Measurements from ENCODE around the gene AGFG2.

AGFG2 gene

GRCh38 chr7:100582041-100582579 is 43.1 kb downstream of the AGFG2 start:
- Histone ChIP-seq H3K27ac (ENCODE audit: low read length) (no peak overlapping the region), H3K4me1 (ENCODE audit: low read length) (peaks cover 11% of the 10 kb centered on the region; the same call in 1 of the 2 replicates), H2AFZ (ENCODE audit: low read length) (no peak overlapping the region), H3K4me3 (ENCODE audit: low read length) (no peak overlapping the region), H3K79me2 (ENCODE audit: low read length) (peaks cover 38% of the 10 kb centered on the region), H3K36me3 (replicated peaks; ENCODE audit: insufficient read depth, low read length) (no peaks in the 10 kb centered on the region), H3K9me3 (replicated peaks; ENCODE audit: insufficient read depth, low read length) (no peaks in the 10 kb centered on the region), H3K4me2 (ENCODE audit: low read depth, low read length) (no peak overlapping the region), H4K20me1 (ENCODE audit: insufficient read depth, low read length) (no peaks in the 10 kb centered on the region), H3K9me2 (replicated peaks; ENCODE audit: insufficient read depth, low read length) (no peaks in the 10 kb centered on the region), H3K9ac (ENCODE audit: low read length) (no peak overlapping the region), H3F3A (ENCODE audit: insufficient read depth, low read length) (peaks cover 20% of the 10 kb centered on the region; the same call in 1 of the 2 replicates), H3K27me3 (replicated peaks; ENCODE audit: insufficient read depth, low read length) (no peaks in the 10 kb centered on the region)
- no peak for DNase-seq
- TF ChIP-seq EZH2phosphoT487 (IDR thresholded peaks at IDR 0.05; ENCODE audit: low read length) (no peak), EZH2 (optimal IDR thresholded peaks at IDR 0.05; ENCODE audit: low read depth, low read length) (no peak)
- TF ChIP-seq, protein P1, sequence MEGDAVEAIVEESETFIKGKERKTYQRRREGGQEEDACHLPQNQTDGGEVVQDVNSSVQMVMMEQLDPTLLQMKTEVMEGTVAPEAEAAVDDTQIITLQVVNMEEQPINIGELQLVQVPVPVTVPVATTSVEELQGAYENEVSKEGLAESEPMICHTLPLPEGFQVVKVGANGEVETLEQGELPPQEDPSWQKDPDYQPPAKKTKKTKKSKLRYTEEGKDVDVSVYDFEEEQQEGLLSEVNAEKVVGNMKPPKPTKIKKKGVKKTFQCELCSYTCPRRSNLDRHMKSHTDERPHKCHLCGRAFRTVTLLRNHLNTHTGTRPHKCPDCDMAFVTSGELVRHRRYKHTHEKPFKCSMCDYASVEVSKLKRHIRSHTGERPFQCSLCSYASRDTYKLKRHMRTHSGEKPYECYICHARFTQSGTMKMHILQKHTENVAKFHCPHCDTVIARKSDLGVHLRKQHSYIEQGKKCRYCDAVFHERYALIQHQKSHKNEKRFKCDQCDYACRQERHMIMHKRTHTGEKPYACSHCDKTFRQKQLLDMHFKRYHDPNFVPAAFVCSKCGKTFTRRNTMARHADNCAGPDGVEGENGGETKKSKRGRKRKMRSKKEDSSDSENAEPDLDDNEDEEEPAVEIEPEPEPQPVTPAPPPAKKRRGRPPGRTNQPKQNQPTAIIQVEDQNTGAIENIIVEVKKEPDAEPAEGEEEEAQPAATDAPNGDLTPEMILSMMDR (IDR thresholded peaks at IDR 0.05; ENCODE audit: low read length) = no peak

- DNase-seq = no peak
- Histone ChIP-seq H3K4me2 (ENCODE audit: low read depth, low read length) (peak overlapping the region; percentile 84; the same call in 1 of the 2 replicates), H3K36me3 (replicated peaks; ENCODE audit: insufficient read depth, low read length) (no peaks in the 10 kb centered on the region), H3K27me3 (replicated peaks; ENCODE audit: insufficient read depth, low read length) (no peaks in the 10 kb centered on the region), H4K20me1 (ENCODE audit: insufficient read depth, low read length) (no peaks in the 10 kb centered on the region), H3K4me1 (ENCODE audit: low read length) (peaks cover 11% of the 10 kb centered on the region; the same call in 1 of the 2 replicates), H3K27ac (ENCODE audit: low read length) (no peak overlapping the region), H2AFZ (ENCODE audit: low read length) (no peak overlapping the region), H3K4me3 (ENCODE audit: low read length) (no peak overlapping the region), H3K79me2 (ENCODE audit: low read length) (peaks cover 38% of the 10 kb centered on the region), H3K9ac (ENCODE audit: low read length) (no peak overlapping the region), H3K9me3 (replicated peaks; ENCODE audit: insufficient read depth, low read length) (no peaks in the 10 kb centered on the region), H3F3A (ENCODE audit: insufficient read depth, low read length) (peaks cover 20% of the 10 kb centered on the region; the same call in 1 of the 2 replicates), H3K9me2 (replicated peaks; ENCODE audit: insufficient read depth, low read length) (no peaks in the 10 kb centered on the region)
- TF ChIP-seq, protein P1 (IDR thresholded peaks at IDR 0.05; ENCODE audit: low read length) = no peak
- TF ChIP-seq EZH2phosphoT487 (IDR thresholded peaks at IDR 0.05; ENCODE audit: low read length) (no peak), EZH2 (optimal IDR thresholded peaks at IDR 0.05; ENCODE audit: low read depth, low read length) (no peak)
Measured at GRCh38 chr7:100582650-100583049, 43.6 kb downstream of the AGFG2 start.

GRCh38 chr7:100583132-100584053 is 44.4 kb downstream of the AGFG2 start:
- peak overlapping the region; percentile 84 for H3K4me2 ChIP-seq (ENCODE audit: low read depth, low read length)
- H3K79me2 ChIP-seq (ENCODE audit: low read length) = peaks cover 38% of the 10 kb centered on the region
- H3K27ac ChIP-seq (ENCODE audit: low read length) = peak overlapping the region; percentile 66; the same call in 1 of the 2 replicates
- peak overlapping the region; percentile 54 for H3K4me3 ChIP-seq (ENCODE audit: low read length)
- H2AFZ ChIP-seq (ENCODE audit: low read length) = no peak overlapping the region
- no peaks in the 10 kb centered on the region for H3K36me3 ChIP-seq (replicated peaks; ENCODE audit: insufficient read depth, low read length)
- no peaks in the 10 kb centered on the region for H3K9me3 ChIP-seq (replicated peaks; ENCODE audit: insufficient read depth, low read length)
- H3F3A ChIP-seq (ENCODE audit: insufficient read depth, low read length) = peaks cover 20% of the 10 kb centered on the region; the same call in 1 of the 2 replicates
- peak; percentile 42 for DNase-seq
- H3K27me3 ChIP-seq (replicated peaks; ENCODE audit: insufficient read depth, low read length) = peaks cover 7% of the 10 kb centered on the region
- H3K9me2 ChIP-seq (replicated peaks; ENCODE audit: insufficient read depth, low read length) = no peaks in the 10 kb centered on the region
- TF ChIP-seq EZH2phosphoT487 (IDR thresholded peaks at IDR 0.05; ENCODE audit: low read length) = no peak
- TF ChIP-seq, protein P1 (IDR thresholded peaks at IDR 0.05; ENCODE audit: low read length) = no peak
- TF ChIP-seq EZH2 (optimal IDR thresholded peaks at IDR 0.05; ENCODE audit: low read depth, low read length) = no peak
- H3K9ac ChIP-seq (ENCODE audit: low read length) = peak overlapping the region; percentile 50; the same call in 1 of the 2 replicates
- H4K20me1 ChIP-seq (ENCODE audit: insufficient read depth, low read length) = no peaks in the 10 kb centered on the region
- H3K4me1 ChIP-seq (ENCODE audit: low read length) = peaks cover 11% of the 10 kb centered on the region; the same call in 1 of the 2 replicates
